A673 (cell line): ENCODE results near the gene LGALS3. TPM values are rescaled to one million over a fixed set of nuclear protein-coding genes. Genes with fewer than 3 reads are reported as not detected.

Experiments used
- BruUV-seq: library from RNA; stranded (reverse); fragments of 400-500 nt; replicated peaks from 2 replicates; lab custom pipeline; 2021; lab: Mats Ljungman, UMichigan
- CTCF ChIA-PET: fragments of 300-600 bp; sonication (Branson Sonifier 250); formaldehyde crosslinking; loops from one replicate; lab custom pipeline; 2022; ENCODE audit warnings: antibody characterized with exemption; lab: Charles Lee
- POLR2A ChIA-PET: fragments of 300-600 bp; sonication (Branson Sonifier 250); formaldehyde crosslinking; loops from one replicate; lab custom pipeline; 2022; ENCODE audit warnings: antibody characterized with exemption; ENCODE audit not compliant: low non-redundant PET; lab: Charles Lee
- DNase-seq: peaks from one replicate; pipeline ENCODE4 v3.0.0-alpha.2; 2015; ENCODE audit warnings: low spot score
- H3K27ac ChIP-seq: fragments of 200-600 bp; sonication (generic); 2 replicates; pipeline ENCODE4 v1.5.1; 2016; ENCODE audit warnings: mixed run types, low read depth, mild to moderate bottlenecking, mixed read lengths, antibody characterized with exemption, low read length; ENCODE audit not compliant: poor library complexity, severe bottlenecking
- H3K27me3 ChIP-seq: fragments of 200-600 bp; sonication (generic); replicated peaks from 2 replicates; pipeline ENCODE4 v1.6.1; 2017; ENCODE audit warnings: mixed run types, low read depth, mild to moderate bottlenecking, mixed read lengths, antibody characterized with exemption, low read length; ENCODE audit not compliant: insufficient read depth, poor library complexity
- H3K36me3 ChIP-seq: fragments of 200-600 bp; sonication (generic); 2 replicates; pipeline ENCODE4 v1.6.1; 2016; ENCODE audit warnings: mixed run types, mild to moderate bottlenecking, mixed read lengths, antibody characterized with exemption, low read length; ENCODE audit not compliant: insufficient read depth, poor library complexity, severe bottlenecking
- H3K4me1 ChIP-seq: fragments of 200-600 bp; sonication (generic); 2 replicates; pipeline ENCODE4 v1.6.1; 2017; ENCODE audit warnings: mixed run types, mild to moderate bottlenecking, mixed read lengths, antibody characterized with exemption, low read length; ENCODE audit not compliant: insufficient read depth, poor library complexity, severe bottlenecking
- H3K4me3 ChIP-seq: fragments of 200-600 bp; sonication (generic); 2 replicates; pipeline ENCODE4 v1.5.1; 2016; ENCODE audit warnings: low read depth, mixed run types, mild to moderate bottlenecking, mixed read lengths, low read length; ENCODE audit not compliant: poor library complexity, severe bottlenecking
- H3K9me3 ChIP-seq: fragments of 200-600 bp; sonication (generic); 2 replicates; pipeline ENCODE4 v1.6.1; 2016; ENCODE audit warnings: mixed run types, low read depth, mild to moderate bottlenecking, mixed read lengths, antibody characterized with exemption, low read length; ENCODE audit not compliant: poor library complexity, severe bottlenecking
- EZH2 ChIP-seq: fragments of 200-600 bp; sonication (generic); IDR thresholded peaks from 2 replicates; pipeline ENCODE4 v1.6.1; 2017; ENCODE audit warnings: borderline replicate concordance, low read depth, mild to moderate bottlenecking, mixed read lengths, antibody characterized with exemption, low read length; ENCODE audit not compliant: poor library complexity, severe bottlenecking
- intact Hi-C: fragments of 100-400 bp; cut with micrococcal nuclease; formaldehyde crosslinking; loops from one replicate; pipeline ENCODE4 v1.10.0; 2022; ENCODE audit not compliant: unreplicated experiment
- total RNA-seq: library from RNA; stranded (reverse); gene quantifications from 2 replicates; pipeline ENCODE4 v1.2.3, GENCODE V29; 2021
- TF ChIP-seq, protein P1 (sequence below): fragments of 300-800, 200-600 bp; sonication (generic); conservative IDR thresholded peaks from 2 replicates; pipeline ENCODE4 v1.5.1; 2017; ENCODE audit warnings: low read depth, mild to moderate bottlenecking, antibody characterized with exemption, low read length, moderate library complexity, mixed read lengths

Gene LGALS3
- total RNA-seq, 1 experiment from 2014 or later: 11.0 TPM

GRCh38 chr14:55102141-55102621 lies 26.9 kb upstream of the LGALS3 start:
- H3K4me1 ChIP-seq: peaks cover 24% of the 10 kb centered on the region
- CTCF ChIA-PET: no interaction called here
- no peak overlapping the region for H3K4me3 ChIP-seq

GRCh38 chr14:55103005-55103640 lies 25.9 kb upstream of the LGALS3 start:
- Histone ChIP-seq H3K4me1 (peaks cover 33% of the 10 kb centered on the region), H3K27ac (peak overlapping the region; percentile 77), H3K27me3 (no peaks in the 10 kb centered on the region), H3K4me3 (no peak overlapping the region), H3K9me3 (no peaks in the 10 kb centered on the region), H3K36me3 (no peaks in the 10 kb centered on the region)
- POLR2A ChIA-PET: no interaction called here
- BruUV-seq: no TSS peak
- no peak for TF ChIP-seq EZH2
- TF ChIP-seq, protein P1, sequence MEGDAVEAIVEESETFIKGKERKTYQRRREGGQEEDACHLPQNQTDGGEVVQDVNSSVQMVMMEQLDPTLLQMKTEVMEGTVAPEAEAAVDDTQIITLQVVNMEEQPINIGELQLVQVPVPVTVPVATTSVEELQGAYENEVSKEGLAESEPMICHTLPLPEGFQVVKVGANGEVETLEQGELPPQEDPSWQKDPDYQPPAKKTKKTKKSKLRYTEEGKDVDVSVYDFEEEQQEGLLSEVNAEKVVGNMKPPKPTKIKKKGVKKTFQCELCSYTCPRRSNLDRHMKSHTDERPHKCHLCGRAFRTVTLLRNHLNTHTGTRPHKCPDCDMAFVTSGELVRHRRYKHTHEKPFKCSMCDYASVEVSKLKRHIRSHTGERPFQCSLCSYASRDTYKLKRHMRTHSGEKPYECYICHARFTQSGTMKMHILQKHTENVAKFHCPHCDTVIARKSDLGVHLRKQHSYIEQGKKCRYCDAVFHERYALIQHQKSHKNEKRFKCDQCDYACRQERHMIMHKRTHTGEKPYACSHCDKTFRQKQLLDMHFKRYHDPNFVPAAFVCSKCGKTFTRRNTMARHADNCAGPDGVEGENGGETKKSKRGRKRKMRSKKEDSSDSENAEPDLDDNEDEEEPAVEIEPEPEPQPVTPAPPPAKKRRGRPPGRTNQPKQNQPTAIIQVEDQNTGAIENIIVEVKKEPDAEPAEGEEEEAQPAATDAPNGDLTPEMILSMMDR: no peak
- intact Hi-C loops: no loop called here
- CTCF ChIA-PET: no interaction called here
- DNase-seq: peak; percentile 55

More at GRCh38 chr14:55102141-55102621, 26.9 kb upstream of the LGALS3 start:
- POLR2A ChIA-PET: no interaction called here
- BruUV-seq: no TSS peak
- intact Hi-C loops: no loop called here
- TF ChIP-seq EZH2: no peak
- TF ChIP-seq, protein P1: no peak
- peak overlapping the region; percentile 77 for H3K27ac ChIP-seq
- peak; percentile 97 for DNase-seq
- H3K27me3 ChIP-seq: no peaks in the 10 kb centered on the region
- H3K9me3 ChIP-seq: no peaks in the 10 kb centered on the region
- no peaks in the 10 kb centered on the region for H3K36me3 ChIP-seq

DNA sequence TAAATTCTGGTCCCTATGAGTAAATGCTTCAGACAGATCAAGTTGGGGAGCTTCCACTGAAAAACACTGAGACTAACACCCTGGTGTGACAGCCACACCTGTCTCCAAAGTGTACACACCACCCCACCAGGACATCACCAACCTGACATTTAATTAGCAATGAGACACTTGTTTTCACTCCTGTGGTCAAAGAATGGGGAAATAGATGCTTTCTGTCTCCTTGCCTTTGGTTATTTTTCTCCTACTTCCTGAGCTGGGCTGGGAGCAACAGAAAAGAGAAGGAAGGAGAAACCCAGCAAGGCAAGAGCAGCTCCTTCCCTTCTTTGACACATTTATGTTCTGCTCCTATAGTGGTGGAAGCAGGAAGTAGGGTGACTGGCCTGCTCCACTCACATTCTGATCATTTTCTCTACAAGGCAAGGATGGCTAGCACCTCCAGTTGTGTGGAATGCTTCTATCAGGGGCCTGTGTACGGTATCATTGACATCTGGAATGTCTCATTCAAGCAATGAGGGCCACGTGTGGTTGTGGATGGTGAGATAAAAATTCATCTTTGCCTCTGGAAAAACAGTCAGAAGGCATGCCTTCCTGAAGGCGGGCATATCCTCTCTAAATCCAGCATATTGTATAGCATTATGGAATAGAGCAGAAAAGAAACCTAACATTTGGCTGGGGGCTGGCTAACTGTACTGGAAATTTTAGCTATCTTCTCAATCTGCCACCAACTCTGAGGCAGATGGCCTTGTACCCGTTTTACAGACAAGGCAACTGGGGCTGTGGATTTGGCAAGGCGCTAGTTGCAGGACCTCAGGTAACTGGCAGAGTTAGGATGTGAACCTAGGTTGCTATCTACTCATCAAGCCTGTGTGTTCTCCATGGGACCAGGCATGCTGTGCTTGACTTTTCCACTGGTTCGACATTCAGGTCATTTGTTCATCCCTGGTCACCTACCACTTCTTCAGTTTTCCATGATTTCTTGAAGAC lies 24.8 kb upstream of the LGALS3 start:
- Histone ChIP-seq H3K9me3 (no peaks in the 10 kb centered on the region), H3K4me3 (no peak overlapping the region), H3K27me3 (no peaks in the 10 kb centered on the region), H3K36me3 (no peaks in the 10 kb centered on the region), H3K27ac (peak overlapping the region; percentile 77), H3K4me1 (peaks cover 33% of the 10 kb centered on the region)
- POLR2A ChIA-PET: no interaction called here
- TF ChIP-seq EZH2: no peak
- TF ChIP-seq, protein P1: no peak
- BruUV-seq: no TSS peak
- CTCF ChIA-PET: no interaction called here
- intact Hi-C loops: no loop called here
- no peak for DNase-seq
